ENCODE data around the gene SCART1. TPM values are rescaled to one million over a fixed set of nuclear protein-coding genes. Genes with fewer than 3 reads are reported as not detected.
"Not testable (repeated sequence)": the region's sequence is repeated elsewhere in the genome, so short reads cannot be mapped to it uniquely, and the experiment has no call there.

Gene SCART1
- total and polyA plus RNA-seq, 11 donors = 0.08 to 1.3 (median 0.34) TPM

DNA sequence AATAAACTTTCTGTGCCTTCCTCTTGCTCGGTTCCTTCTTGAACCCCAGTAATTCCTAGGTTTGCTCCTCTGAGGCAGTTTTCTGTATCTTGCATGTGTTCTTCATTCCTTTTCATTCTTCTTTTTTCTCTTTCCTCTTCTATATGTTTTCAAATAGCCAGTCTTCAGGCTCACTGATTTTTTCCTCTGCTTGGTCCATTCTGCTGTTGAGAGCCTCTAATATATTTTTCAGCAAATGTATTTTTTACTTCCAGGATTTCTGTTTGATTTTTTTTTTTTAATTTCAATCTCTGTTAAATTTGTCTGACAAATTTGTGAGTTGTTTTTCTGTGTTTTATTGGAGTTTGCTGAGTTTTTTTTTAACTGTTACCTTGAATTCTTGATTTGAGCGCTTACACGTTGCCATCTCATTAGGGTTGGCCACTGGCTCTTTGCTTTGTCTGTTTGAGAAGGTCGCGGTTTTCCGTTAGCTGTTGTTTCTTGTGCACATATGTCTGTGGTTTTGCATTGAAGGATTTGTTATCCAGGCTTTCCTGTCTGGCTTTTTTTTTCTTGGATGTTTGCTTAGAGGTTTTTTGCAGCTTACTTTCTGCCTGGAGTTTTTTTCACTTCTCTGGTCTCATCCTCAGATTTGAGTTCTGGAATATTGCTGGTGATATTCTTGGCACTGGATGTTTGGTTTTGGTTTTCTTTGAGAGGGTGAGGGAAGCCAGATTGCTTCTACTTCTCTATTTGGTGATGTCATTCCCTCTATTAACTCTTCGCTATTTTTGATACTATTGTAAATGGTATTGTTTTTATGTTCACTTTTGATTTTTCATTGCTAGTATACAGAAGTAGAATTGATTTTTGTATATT is 42.0 kb upstream of the SCART1 start:
- TF ChIP-seq, protein P1, sequence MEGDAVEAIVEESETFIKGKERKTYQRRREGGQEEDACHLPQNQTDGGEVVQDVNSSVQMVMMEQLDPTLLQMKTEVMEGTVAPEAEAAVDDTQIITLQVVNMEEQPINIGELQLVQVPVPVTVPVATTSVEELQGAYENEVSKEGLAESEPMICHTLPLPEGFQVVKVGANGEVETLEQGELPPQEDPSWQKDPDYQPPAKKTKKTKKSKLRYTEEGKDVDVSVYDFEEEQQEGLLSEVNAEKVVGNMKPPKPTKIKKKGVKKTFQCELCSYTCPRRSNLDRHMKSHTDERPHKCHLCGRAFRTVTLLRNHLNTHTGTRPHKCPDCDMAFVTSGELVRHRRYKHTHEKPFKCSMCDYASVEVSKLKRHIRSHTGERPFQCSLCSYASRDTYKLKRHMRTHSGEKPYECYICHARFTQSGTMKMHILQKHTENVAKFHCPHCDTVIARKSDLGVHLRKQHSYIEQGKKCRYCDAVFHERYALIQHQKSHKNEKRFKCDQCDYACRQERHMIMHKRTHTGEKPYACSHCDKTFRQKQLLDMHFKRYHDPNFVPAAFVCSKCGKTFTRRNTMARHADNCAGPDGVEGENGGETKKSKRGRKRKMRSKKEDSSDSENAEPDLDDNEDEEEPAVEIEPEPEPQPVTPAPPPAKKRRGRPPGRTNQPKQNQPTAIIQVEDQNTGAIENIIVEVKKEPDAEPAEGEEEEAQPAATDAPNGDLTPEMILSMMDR (IDR thresholded peaks at IDR 0.05) = no peak
- TF ChIP-seq POLR2A (IDR thresholded peaks at IDR 0.05) = no peak
- intact Hi-C loops (cut with DNase I) = no loop called here
- 97 to 98% (median 97%) methylated on average over 7 of the region's 7 CpGs for WGBS, 4 donors
- Histone ChIP-seq H3K27ac (no peak overlapping the region), H3K9me3 (peaks cover 0 to 55% (median 20%) of the 10 kb centered on the region in 12 donors), H3K4me1 (no peaks in the 10 kb centered on the region), H3K27me3 (no peaks in the 10 kb centered on the region), H3K36me3 (peaks cover 3 to 82% (median 63%) of the 10 kb centered on the region in 9 donors), H3K4me3 (no peak overlapping the region)
- DNase-seq (no peak), ATAC-seq (no peak)

DNA sequence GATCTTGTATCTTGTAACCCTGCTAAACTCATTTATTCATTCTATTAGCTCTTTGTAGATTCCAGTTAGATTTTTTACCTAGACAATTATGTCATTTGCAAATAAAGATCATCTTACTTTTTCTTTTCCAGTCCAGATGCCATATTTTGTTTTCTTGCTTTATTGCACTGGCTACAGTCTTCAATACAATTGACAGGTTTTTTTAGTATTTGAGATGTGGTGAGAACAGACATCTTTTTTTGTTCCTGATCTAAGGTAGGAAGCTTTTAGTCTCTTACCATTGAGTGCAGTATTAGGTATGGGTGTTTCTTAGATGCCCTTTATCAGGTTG is 41.4 kb upstream of the SCART1 start:
- H3K36me3 ChIP-seq = peaks cover 3 to 77% (median 57%) of the 10 kb centered on the region in 9 donors
- no peaks in the 10 kb centered on the region for H3K4me1 ChIP-seq
- H3K4me3 ChIP-seq = no peak overlapping the region
- peaks cover 0 to 55% (median 20%) of the 10 kb centered on the region in 12 donors for H3K9me3 ChIP-seq
- TF ChIP-seq POLR2A (IDR thresholded peaks at IDR 0.05) = no peak
- TF ChIP-seq, protein P1 (IDR thresholded peaks at IDR 0.05) = no peak
- no peaks in the 10 kb centered on the region for H3K27me3 ChIP-seq
- no peak for DNase-seq
- intact Hi-C loops (cut with DNase I) = no loop called here
- ATAC-seq = no peak
- no peak overlapping the region for H3K27ac ChIP-seq

DNA sequence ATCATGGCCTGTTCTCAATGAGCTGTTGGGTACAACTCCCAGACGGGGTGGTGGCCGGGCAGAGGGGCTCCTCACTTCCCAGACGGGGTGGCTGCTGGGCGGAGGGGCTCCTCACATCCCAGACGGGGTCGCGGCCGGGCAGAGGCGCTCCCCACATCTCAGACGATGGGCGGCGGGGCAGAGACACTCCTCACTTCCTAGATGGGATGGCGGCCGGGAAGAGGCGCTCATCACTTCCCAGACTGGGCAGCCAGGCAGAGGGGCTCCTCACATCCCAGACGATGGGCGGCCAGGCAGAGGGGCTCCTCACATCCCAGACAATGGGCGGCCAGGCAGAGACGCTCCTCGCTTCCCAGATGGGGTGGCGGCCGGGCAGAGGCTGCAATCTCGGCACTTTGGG is 39.3 kb upstream of the SCART1 start:
- H3K27me3 ChIP-seq; intact Hi-C loops (cut with DNase I); ATAC-seq; H3K4me1 ChIP-seq; DNase-seq; H3K4me3 ChIP-seq; H3K27ac ChIP-seq: not testable (repeated sequence)
- 94 to 99% (median 96%) methylated on average over 15 to 22 of the region's 23 CpGs for WGBS, 4 donors
- H3K9me3 ChIP-seq = peaks cover 0 to 40% (median 20%) of the 10 kb centered on the region in 12 donors
- H3K36me3 ChIP-seq = peaks cover 3 to 66% (median 51%) of the 10 kb centered on the region in 9 donors

DNA sequence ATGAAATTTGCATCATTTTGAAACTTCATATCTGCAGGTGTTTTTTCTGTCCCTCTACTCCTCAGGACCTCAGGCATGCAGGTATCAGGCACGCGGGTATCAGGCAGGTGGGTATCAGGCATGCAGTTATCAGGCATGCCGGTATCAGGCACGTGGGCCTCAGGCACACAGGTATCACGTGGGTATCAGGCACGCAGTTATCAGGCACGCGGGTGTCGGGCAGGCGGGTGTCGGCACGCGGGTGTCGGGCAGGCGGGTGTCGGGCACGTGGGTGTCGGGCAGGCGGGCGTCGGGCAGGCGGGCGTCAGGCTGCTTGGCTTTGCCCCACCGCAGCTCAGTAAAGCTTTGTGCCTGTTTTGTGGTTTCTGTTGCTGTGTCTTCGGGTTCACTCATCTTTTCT is 38.0 kb upstream of the SCART1 start:
- no peaks in the 10 kb centered on the region for H3K27me3 ChIP-seq
- no peak for TF ChIP-seq POLR2A (IDR thresholded peaks at IDR 0.05)
- TF ChIP-seq, protein P1 (IDR thresholded peaks at IDR 0.05) = no peak
- peaks cover 3 to 66% (median 45%) of the 10 kb centered on the region in 9 donors for H3K36me3 ChIP-seq
- no peak overlapping the region for H3K27ac ChIP-seq
- H3K9me3 ChIP-seq = peaks cover 0 to 28% (median 18%) of the 10 kb centered on the region in 12 donors
- H3K4me1 ChIP-seq = no peaks in the 10 kb centered on the region
- H3K4me3 ChIP-seq = no peak overlapping the region
- DNase-seq (no peak), ATAC-seq (no peak)
- 93 to 97% (median 97%) methylated on average over 25 of the region's 25 CpGs for WGBS, 4 donors
- intact Hi-C loops (cut with DNase I) = no loop called here

All from heart left ventricle (tissue), 16 donors.